Measurements from ENCODE around the gene UNC45B.

GRCh38 chr17:35127751-35128514, 19.7 kb upstream of the UNC45B start:
- TF ChIP-seq, protein P1, sequence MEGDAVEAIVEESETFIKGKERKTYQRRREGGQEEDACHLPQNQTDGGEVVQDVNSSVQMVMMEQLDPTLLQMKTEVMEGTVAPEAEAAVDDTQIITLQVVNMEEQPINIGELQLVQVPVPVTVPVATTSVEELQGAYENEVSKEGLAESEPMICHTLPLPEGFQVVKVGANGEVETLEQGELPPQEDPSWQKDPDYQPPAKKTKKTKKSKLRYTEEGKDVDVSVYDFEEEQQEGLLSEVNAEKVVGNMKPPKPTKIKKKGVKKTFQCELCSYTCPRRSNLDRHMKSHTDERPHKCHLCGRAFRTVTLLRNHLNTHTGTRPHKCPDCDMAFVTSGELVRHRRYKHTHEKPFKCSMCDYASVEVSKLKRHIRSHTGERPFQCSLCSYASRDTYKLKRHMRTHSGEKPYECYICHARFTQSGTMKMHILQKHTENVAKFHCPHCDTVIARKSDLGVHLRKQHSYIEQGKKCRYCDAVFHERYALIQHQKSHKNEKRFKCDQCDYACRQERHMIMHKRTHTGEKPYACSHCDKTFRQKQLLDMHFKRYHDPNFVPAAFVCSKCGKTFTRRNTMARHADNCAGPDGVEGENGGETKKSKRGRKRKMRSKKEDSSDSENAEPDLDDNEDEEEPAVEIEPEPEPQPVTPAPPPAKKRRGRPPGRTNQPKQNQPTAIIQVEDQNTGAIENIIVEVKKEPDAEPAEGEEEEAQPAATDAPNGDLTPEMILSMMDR (IDR thresholded peaks at IDR 0.05) = no peak
- no peak for TF ChIP-seq EP300 (IDR thresholded peaks at IDR 0.05; ENCODE audit: low read depth)
